Stimulated activated CD4-positive, alpha-beta T cell treated with anti-CD3 and anti-CD28 coated beads, Interleukin-12 subunit alpha, Interleukin-12 subunit beta, amount 100 ng/mL, for 4 hours (primary cell): ENCODE data around the gene TBC1D22A.

ENCODE experiments used
- DNase-seq: peaks from one replicate; pipeline ENCODE4 v3.0.0-alpha.2; 2020

The TBC1D22A gene

GRCh38 chr22:47093720-47094119 lies 331.3 kb downstream of the TBC1D22A start:
- DNase-seq, result no peak

DNA sequence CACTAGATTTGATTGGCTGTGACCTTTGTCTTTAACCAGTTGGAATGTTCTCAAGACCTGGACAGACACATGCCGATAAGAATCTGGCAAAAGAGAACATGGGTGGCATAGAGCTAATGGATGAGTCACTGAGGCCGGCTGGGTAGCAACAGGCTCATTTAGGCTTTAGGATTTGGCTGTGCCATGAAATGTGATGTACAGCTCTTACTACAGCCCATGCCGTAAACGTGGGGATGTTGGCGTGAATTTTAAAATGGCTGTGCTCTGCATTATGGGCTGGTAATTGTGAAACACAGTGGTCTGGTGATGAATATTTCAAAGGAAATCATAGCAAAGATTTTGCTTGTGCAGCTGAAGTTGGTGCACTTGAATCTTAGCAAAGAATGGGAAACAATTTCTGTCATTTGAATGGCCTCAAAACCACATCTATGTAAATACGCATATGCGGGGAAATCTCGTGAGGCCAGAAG lies 332.4 kb downstream of the TBC1D22A start:
- no peak for DNase-seq

GRCh38 chr22:47095395-47096122 lies 333.1 kb downstream of the TBC1D22A start:
- DNase-seq, result no peak

DNA sequence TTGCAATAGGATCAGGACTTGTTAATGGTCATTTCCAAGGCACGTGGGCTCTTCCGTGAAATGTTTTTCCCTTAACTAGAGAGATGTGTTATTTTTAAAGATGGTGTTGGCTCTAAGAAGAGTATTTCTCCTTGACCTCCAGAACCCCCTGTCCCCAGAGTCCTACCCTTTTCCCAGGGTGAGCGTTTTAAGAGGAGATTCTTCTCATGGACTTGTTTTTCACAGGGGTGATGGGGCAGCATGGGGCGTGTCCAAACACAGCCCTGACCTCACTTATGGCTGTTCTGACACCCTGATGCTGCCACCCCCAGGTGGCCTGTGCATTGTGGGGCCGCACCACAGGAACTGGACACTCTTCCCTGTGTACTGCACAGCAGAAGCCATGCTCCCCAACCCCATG lies 335.7 kb downstream of the TBC1D22A start:
- DNase-seq, result no peak

GRCh38 chr22:47098554-47098953 lies 336.1 kb downstream of the TBC1D22A start:
- no peak for DNase-seq

- DNase-seq, result no peak
Measured at GRCh38 chr22:47100019-47100418, 337.6 kb downstream of the TBC1D22A start.

GRCh38 chr22:47100646-47101200 lies 338.3 kb downstream of the TBC1D22A start:
- no peak for DNase-seq

GRCh38 chr22:47101321-47101885 lies 339.0 kb downstream of the TBC1D22A start:
- no peak for DNase-seq

DNA sequence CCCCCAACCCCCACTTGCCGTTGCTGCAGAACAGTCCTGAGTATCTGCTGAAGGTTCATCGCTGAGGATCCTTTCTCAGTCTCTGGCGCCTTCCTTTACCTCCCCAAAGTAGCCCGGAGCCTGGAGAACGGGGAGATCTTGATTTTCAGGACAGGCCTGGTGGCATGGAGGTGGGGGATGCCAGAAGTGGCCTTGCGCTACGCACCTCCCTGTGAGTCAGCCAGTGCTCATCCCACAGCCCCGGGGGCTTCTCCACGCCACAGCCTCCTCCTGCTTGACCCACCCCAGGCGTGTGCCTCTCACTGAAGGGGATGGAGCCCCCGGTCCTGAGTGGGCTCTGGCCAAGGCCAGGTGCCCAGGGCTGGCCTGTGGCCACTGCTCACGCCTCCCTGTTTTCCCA lies 339.6 kb downstream of the TBC1D22A start:
- no peak for DNase-seq

DNA sequence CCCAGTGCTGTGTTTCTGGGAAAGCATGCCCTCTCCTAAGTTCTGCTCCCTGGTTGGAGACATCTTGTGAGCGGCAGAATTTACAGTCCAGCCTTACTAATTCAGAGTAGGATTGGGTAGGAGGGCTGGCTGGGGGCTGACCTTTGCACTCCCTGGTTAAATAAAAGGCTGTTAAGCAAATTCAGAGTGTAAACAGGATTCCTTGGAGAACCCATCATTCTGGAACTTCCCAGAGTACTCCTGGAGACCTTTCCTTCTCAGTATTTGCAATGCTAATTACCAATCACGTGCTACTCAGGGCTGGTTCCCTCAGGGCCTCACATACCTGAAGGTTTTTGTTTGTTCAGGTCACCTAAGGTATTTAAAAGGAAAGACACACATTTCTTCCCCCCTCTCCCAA lies 340.2 kb downstream of the TBC1D22A start:
- DNase-seq, result no peak

- no peak for DNase-seq
Measured at GRCh38 chr22:47105085-47105484, 342.6 kb downstream of the TBC1D22A start.

- no peak for DNase-seq
Measured at GRCh38 chr22:47106806-47107205, 344.4 kb downstream of the TBC1D22A start.

- DNase-seq, result no peak
Measured at GRCh38 chr22:47107431-47107830, 345.0 kb downstream of the TBC1D22A start.

DNA sequence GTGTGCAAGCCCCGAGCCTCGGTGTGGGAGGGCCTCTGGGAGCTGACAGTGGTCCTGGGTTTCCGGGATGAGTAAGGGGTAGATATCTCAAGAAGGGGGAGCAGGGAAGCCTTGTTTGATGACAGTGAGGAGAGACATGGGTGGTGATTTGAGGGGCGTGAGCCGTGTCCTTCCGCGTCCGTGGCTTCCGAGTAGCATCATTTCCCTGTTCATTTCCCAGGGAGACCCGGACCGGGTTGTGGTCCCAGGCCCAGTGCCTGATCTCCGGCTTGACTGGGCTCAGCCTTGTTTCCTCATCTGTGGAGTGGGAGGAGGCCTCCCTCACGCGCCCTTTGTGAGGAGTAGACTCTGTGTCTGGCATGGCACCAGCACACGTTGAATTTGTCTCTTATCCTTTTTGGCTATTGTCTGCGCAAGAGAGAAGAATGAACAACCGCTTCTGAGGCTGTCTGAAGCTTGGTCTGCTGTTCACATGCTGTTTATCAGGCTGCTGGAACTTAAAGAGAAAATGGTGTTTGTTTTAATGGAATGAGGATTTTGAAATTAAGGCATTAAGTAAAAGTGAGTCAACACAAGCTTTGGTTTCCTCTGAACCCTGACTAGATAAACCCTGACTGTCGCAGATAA lies 348.5 kb downstream of the TBC1D22A start:
- DNase-seq, result no peak

DNA sequence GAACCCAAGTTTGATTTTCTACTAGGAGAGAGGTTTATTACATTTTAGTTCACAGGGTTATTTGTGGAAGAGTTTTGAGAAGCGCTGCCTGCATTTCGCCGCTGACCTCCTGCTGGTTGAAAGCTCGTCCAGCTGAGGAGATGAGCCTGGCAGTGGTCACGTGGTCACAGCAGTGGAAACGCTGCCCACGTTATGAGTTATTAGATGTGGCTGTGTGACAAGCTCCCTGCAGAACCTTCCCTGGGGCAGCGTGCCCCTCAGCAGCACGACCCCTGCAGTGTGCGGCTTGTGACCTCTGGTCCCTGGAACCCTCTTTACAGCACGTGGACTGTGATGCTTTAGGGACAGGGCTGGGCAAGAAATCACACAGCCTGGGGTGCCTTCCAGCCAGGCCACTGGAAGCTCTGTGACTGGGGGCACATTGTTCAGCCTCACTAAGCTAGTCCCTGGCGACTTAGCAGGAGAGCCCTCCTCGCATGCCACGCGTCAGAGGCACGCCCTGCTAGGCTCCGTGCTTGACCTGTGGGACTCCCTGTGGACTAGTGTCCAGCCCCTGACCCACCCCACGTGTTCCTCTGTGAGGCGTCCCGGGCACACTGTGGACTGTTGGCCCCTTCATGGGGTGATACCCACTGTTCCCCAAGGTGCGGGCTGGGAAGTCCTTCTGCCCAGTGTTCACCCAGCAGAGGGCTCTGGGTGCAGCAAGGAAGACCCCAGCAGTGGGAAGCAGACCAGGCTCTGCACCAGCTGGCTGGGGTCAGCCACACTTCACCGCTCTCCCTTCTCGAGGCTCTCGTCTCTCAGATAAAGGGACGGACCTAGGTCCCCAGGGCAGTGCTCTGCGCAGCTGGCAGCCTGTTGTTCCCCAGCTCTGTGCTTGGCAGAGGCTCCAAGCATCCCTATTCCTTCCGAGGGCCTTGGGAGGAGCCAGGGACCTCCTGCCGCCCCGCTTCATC lies 349.5 kb downstream of the TBC1D22A start:
- DNase-seq, result no peak

DNA sequence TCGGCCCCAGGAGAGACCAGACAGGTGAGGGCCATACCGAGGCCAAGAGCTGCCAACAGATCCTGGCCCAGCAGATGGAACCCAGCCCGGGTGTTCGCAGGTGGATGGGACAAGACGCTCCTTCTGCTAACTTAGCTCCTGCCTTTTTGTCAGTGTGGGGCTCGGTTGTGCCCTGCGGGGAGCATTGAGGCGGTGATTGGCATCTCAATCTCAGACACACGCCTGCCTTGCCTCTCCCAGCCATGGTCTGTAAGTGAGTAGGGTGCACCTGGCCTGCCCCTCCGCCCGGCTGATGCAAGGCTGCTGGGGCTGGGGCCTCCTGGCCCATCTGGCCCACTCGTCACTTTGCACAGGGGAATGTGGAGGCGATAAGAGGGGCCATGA lies 350.1 kb downstream of the TBC1D22A start:
- no peak for DNase-seq

- no peak for DNase-seq
Measured at GRCh38 chr22:47112994-47113852, 350.8 kb downstream of the TBC1D22A start.

DNA sequence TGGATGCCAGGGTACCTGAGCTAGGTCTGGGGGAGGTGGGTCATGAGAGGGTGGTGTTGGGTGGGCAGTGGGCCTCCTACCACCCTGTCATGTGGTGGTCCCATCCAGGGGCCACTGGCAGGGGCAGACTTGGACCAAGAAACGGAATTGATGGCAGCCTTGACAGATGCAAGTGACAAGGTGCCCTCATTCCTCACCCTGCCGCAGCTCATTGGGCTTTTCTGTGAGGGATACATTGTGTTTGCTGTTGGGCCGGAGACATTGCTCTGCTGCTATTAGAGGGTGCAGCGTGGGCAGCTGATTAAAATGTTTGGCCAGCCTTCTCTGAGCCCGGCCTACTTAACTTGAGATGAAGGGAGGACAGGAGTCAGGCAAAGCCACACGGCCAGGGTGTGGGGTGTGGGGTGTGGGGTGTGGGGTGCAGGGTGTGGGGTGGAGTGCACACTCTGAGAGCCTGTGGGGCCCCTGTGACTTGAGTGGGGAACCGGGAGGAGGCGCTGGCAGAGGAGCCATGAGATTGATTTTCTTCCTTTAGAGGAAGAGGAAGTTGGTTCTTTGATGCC lies 351.5 kb downstream of the TBC1D22A start:
- no peak for DNase-seq

GRCh38 chr22:47114813-47115517 lies 352.5 kb downstream of the TBC1D22A start:
- no peak for DNase-seq

- no peak for DNase-seq
Measured at GRCh38 chr22:47115518-47115890, 353.1 kb downstream of the TBC1D22A start.

DNA sequence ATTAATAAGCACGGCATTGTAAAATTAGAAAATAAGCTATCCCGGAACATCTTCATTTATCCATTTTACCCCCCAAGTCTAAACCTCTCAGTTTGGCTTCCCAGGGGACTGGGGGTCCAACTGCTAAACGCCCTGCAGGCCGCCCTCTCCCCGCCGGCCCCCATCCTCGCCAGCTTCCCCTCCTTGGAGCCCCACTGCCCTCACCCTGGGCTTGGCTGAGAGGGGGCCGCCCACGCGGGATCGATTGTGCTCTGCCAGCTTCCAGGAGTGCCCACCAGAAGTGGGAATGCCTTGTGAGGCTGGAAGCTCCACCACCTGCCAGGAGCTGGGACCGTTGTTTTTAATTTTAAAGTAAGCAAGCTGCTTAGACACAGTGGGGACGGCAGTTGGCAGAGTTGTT lies 353.5 kb downstream of the TBC1D22A start:
- DNase-seq, result no peak
